HepG2 (cell line): ENCODE results near the gene PSMA7. TPM values are rescaled to one million over a fixed set of nuclear protein-coding genes. Genes with fewer than 3 reads are reported as not detected.
A peak's percentile ranks its signal among the peaks of the same experiment; 100 is the strongest.

Experiments used
- ARNT2 ChIP-seq: sonication (generic); formaldehyde crosslinking; IDR thresholded peaks from 2 replicates; pipeline ENCODE4 v1.8.0; 2022; ENCODE audit warnings: mild to moderate bottlenecking, low read depth, missing genetic modification reagents, moderate library complexity
- CEBPB ChIP-seq: IDR thresholded peaks from 2 replicates; pipeline ENCODE4 v1.6.1; 2011; ENCODE audit warnings: low read depth, low read length, improper control_type of control experiment, borderline replicate concordance
- HIC2 ChIP-seq: sonication (generic); formaldehyde crosslinking; IDR thresholded peaks from 2 replicates; pipeline ENCODE4 v1.9.0; 2022; ENCODE audit warnings: low read depth, missing genetic modification reagents
- KDM3A ChIP-seq: IDR thresholded peaks from 2 replicates; pipeline ENCODE4 v1.6.1; 2018; ENCODE audit warnings: low read depth, missing compliant biosample characterization
- MNT ChIP-seq: fragments of 450-650 bp; IDR thresholded peaks from 2 replicates; pipeline ENCODE4 v1.6.1; 2016
- RFX3 ChIP-seq: IDR thresholded peaks from 2 replicates; pipeline ENCODE4 v1.6.1; 2016; ENCODE audit warnings: missing biosample characterization, missing genetic modification reagents
- SIX4 ChIP-seq: sonication (generic); formaldehyde crosslinking; IDR thresholded peaks from 2 replicates; pipeline ENCODE4 v1.4.0; 2020; ENCODE audit warnings: missing genetic modification reagents
- TBX2 ChIP-seq: sonication (generic); formaldehyde crosslinking; IDR thresholded peaks from 2 replicates; pipeline ENCODE4 v1.5.0; 2020; ENCODE audit warnings: missing genetic modification reagents, mild to moderate bottlenecking, borderline replicate concordance
- TSC22D2 ChIP-seq: sonication (generic); formaldehyde crosslinking; IDR thresholded peaks from 2 replicates; pipeline ENCODE4 v1.5.1; 2020; ENCODE audit warnings: missing genetic modification reagents, mild to moderate bottlenecking, borderline replicate concordance
- ZBTB39 ChIP-seq: sonication (generic); formaldehyde crosslinking; IDR thresholded peaks from 2 replicates; pipeline ENCODE4 v1.5.0; 2020; ENCODE audit warnings: missing genetic modification reagents
- ZNF143 ChIP-seq: sonication (generic); formaldehyde crosslinking; IDR thresholded peaks from 2 replicates; pipeline ENCODE4 v1.4.0; 2020; ENCODE audit warnings: missing genetic modification reagents
- ZNF33B ChIP-seq: sonication (generic); formaldehyde crosslinking; IDR thresholded peaks from 2 replicates; pipeline ENCODE4 v1.5.1; 2020; ENCODE audit warnings: mild to moderate bottlenecking, missing genetic modification reagents
- ZNF407 ChIP-seq: sonication (generic); formaldehyde crosslinking; IDR thresholded peaks from one replicate; pipeline ENCODE4 v1.5.1; 2020; ENCODE audit warnings: mild to moderate bottlenecking, missing genetic modification reagents; ENCODE audit errors: not compliant biosample characterization
- ZNF589 ChIP-seq: sonication (generic); formaldehyde crosslinking; conservative IDR thresholded peaks from 2 replicates; pipeline ENCODE4 v1.8.0; 2022; ENCODE audit warnings: mild to moderate bottlenecking, moderate library complexity, missing genetic modification reagents
- ZNF598 ChIP-seq: sonication (generic); formaldehyde crosslinking; IDR thresholded peaks from 2 replicates; pipeline ENCODE4 v1.5.1; 2020; ENCODE audit warnings: mild to moderate bottlenecking, missing genetic modification reagents, borderline replicate concordance
- polyA plus RNA-seq, 8 experiments: library from polyadenylated mRNA; depleted of rRNA in 3 of 8; stranded (reverse) in 7 of 8; unstranded in 1 of 8; fragments of >200 nt; fragmentation: Illumina TruSeq in 4 of 8; extraction: Trizol in 4 of 8; gene quantifications; 2 replicates each; pipeline versions ENCODE4 v1.2.1 to v1.2.3, GENCODE V29; 2011 to 2016; ENCODE audit warnings: low read depth in 4 of 8, missing spikeins in 1 of 8, mixed read lengths in 1 of 8; ENCODE audit not compliant: insufficient read depth in 1 of 8
- total RNA-seq, 5 experiments: library from RNA; depleted of rRNA; stranded (reverse); fragments of >200 nt; fragmentation: Illumina TruSeq; extraction: Trizol; gene quantifications; 2 replicates each; pipeline ENCODE4 v1.2.3, GENCODE V29; 2016; ENCODE audit warnings: low read depth in 1 of 5

The PSMA7 gene
- total and polyA plus RNA-seq, 2 of the 13 experiments (the other 11 are each of a cell fraction or from before 2014, with no cell fraction given): 531 to 631 TPM

DNA sequence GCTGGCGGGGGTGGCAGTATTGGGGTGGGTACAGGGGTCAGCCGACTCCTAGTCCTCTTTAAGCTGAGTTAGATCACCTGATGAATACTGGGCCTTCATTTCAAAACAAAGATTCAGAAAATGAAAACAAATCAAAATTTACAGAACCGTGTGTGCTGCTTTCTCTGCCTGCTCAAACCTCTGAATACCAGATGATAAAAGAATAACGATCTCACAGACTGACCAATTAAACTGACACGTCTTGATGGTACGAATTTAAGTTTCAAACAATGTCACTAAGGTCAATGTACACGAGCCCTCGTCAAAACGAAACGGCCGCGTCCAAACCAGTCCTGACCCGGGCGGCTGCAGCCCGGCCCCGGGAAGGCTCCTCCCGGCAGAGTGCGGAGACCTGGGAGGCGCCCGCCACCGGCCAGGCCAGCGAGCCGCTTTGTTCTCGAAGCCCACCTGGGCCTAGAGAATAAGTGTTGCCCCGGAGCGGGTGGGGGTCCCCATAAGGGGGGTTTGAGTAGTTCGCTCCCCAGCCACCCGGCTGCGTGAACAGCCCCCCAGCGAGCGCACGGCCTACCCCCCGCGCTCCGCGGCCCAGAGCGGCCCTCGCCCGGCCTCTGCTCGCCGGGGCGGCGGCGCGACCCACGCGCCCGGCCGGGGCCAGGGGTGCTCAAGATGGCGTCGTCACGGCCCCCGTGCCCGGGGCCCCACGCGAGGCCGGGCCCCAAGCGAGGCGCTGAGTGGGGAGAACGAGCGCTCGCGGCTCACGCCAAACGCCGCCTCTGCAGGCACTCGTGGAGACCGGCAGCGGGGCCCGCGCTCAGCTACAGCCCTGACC, 728 bp downstream of the PSMA7 start (continued):
- TF ChIP-seq ZNF407 (CRISPR knock-in tag) (no peak), ZNF589 (CRISPR knock-in tag) (no peak), RFX3 (CRISPR knock-in tag) (no peak), CEBPB (no peak), ZNF143 (CRISPR knock-in tag) (no peak), ZNF33B (CRISPR knock-in tag) (no peak; the same call in 1 of the 2 replicates), MNT (no peak), TSC22D2 (CRISPR knock-in tag) (no peak), SIX4 (CRISPR knock-in tag) (no peak), KDM3A (CRISPR knock-in tag) (0 out of 2 replicates have a peak, but pooled peaks have one; percentile 18), TBX2 (CRISPR knock-in tag) (no peak), ARNT2 (CRISPR knock-in tag) (no peak; the same call in 1 of the 2 replicates), ZNF598 (CRISPR knock-in tag) (no peak; the same call in 1 of the 2 replicates), HIC2 (CRISPR knock-in tag) (no peak), ZBTB39 (CRISPR knock-in tag) (no peak)
